Nephron progenitor cell (in vitro differentiated cells): ENCODE measurements around the gene C16orf96.
A peak's percentile ranks its signal among the peaks of the same experiment; 100 is the strongest.

Source experiments
- DNase-seq: peaks from one replicate; pipeline ENCODE4 v3.0.0; 2021
- H3K27ac Mint-ChIP-seq: 2 replicates; pipeline ENCODE4 v1.8.0; 2021; ENCODE audit warnings: mild to moderate bottlenecking, moderate library complexity, mixed read lengths
- H3K27me3 Mint-ChIP-seq: 2 replicates; pipeline ENCODE4 v1.8.0; 2021; ENCODE audit warnings: mild to moderate bottlenecking, low read depth, mixed read lengths; ENCODE audit not compliant: poor library complexity
- H3K36me3 Mint-ChIP-seq: 2 replicates; pipeline ENCODE4 v1.8.0; 2021; ENCODE audit warnings: low read depth, mixed read lengths
- H3K4me1 Mint-ChIP-seq: 2 replicates; pipeline ENCODE4 v1.8.0; 2021; ENCODE audit warnings: mixed read lengths
- H3K4me3 Mint-ChIP-seq: 2 replicates; pipeline ENCODE4 v1.8.0; 2021; ENCODE audit warnings: mild to moderate bottlenecking, moderate library complexity, mixed read lengths
- H3K9me3 Mint-ChIP-seq: 2 replicates; pipeline ENCODE4 v1.8.0; 2021; ENCODE audit warnings: mild to moderate bottlenecking, moderate library complexity, mixed read lengths
- CTCF ChIP-seq: fragments of 200-600 bp; sonication (generic); IDR thresholded peaks from 2 replicates; pipeline ENCODE4 v1.5.0; 2021; ENCODE audit warnings: antibody characterized with exemption

C16orf96 gene

GRCh38 chr16:4510747-4511426 is 45.3 kb upstream of the C16orf96 start:
- no peak for TF ChIP-seq CTCF
- Mint-ChIP-seq H3K4me3 (no peak overlapping the region), H3K27me3 (no peaks in the 10 kb centered on the region), H3K27ac (peak overlapping the region; percentile 25), H3K36me3 (no peaks in the 10 kb centered on the region), H3K9me3 (no peaks in the 10 kb centered on the region), H3K4me1 (no peaks in the 10 kb centered on the region)
- DNase-seq, result no peak

- peak; percentile 58 for TF ChIP-seq CTCF
- H3K36me3 Mint-ChIP-seq, result no peaks in the 10 kb centered on the region
Observed at GRCh38 chr16:4511441-4512082, 44.6 kb upstream of the C16orf96 start.

GRCh38 chr16:4512473-4512872 is 43.7 kb upstream of the C16orf96 start:
- Mint-ChIP-seq H3K4me3 (no peak overlapping the region), H3K4me1 (no peaks in the 10 kb centered on the region), H3K27me3 (peaks cover 2% of the 10 kb centered on the region), H3K36me3 (no peaks in the 10 kb centered on the region), H3K9me3 (no peaks in the 10 kb centered on the region), H3K27ac (no peak overlapping the region)
- no peak for TF ChIP-seq CTCF
- DNase-seq, result no peak

More at GRCh38 chr16:4511441-4512082, 44.6 kb upstream of the C16orf96 start:
- Mint-ChIP-seq H3K9me3 (no peaks in the 10 kb centered on the region), H3K27me3 (peaks cover 2% of the 10 kb centered on the region), H3K27ac (no peak overlapping the region), H3K4me3 (no peak overlapping the region), H3K4me1 (no peaks in the 10 kb centered on the region)
- peak; percentile 70 for DNase-seq

GRCh38 chr16:4513086-4513860 is 42.9 kb upstream of the C16orf96 start:
- H3K4me3 Mint-ChIP-seq, result no peak overlapping the region
- no peaks in the 10 kb centered on the region for H3K9me3 Mint-ChIP-seq
- H3K36me3 Mint-ChIP-seq, result no peaks in the 10 kb centered on the region
- TF ChIP-seq CTCF, result no peak
- no peaks in the 10 kb centered on the region for H3K4me1 Mint-ChIP-seq
- H3K27ac Mint-ChIP-seq, result no peak overlapping the region
- DNase-seq, result no peak
- H3K27me3 Mint-ChIP-seq, result peaks cover 2% of the 10 kb centered on the region

GRCh38 chr16:4513881-4514280 is 42.3 kb upstream of the C16orf96 start:
- Mint-ChIP-seq H3K4me3 (no peak overlapping the region), H3K36me3 (no peaks in the 10 kb centered on the region), H3K27me3 (peaks cover 2% of the 10 kb centered on the region), H3K4me1 (no peaks in the 10 kb centered on the region), H3K27ac (no peak overlapping the region), H3K9me3 (no peaks in the 10 kb centered on the region)
- TF ChIP-seq CTCF, result no peak
- no peak for DNase-seq
